Nephron progenitor cell (in vitro differentiated cells): ENCODE results near the gene ZFYVE27.

Source experiments
- DNase-seq: peaks from one replicate; pipeline ENCODE4 v3.0.0; 2021
- H3K27ac Mint-ChIP-seq: 2 replicates; pipeline ENCODE4 v1.8.0; 2021; ENCODE audit warnings: mild to moderate bottlenecking, moderate library complexity, mixed read lengths
- H3K27me3 Mint-ChIP-seq: 2 replicates; pipeline ENCODE4 v1.8.0; 2021; ENCODE audit warnings: mild to moderate bottlenecking, low read depth, mixed read lengths; ENCODE audit not compliant: poor library complexity
- H3K36me3 Mint-ChIP-seq: 2 replicates; pipeline ENCODE4 v1.8.0; 2021; ENCODE audit warnings: low read depth, mixed read lengths
- H3K4me1 Mint-ChIP-seq: 2 replicates; pipeline ENCODE4 v1.8.0; 2021; ENCODE audit warnings: mixed read lengths
- H3K4me3 Mint-ChIP-seq: 2 replicates; pipeline ENCODE4 v1.8.0; 2021; ENCODE audit warnings: mild to moderate bottlenecking, moderate library complexity, mixed read lengths
- H3K9me3 Mint-ChIP-seq: 2 replicates; pipeline ENCODE4 v1.8.0; 2021; ENCODE audit warnings: mild to moderate bottlenecking, moderate library complexity, mixed read lengths
- TF ChIP-seq, protein P1 (sequence below): fragments of 200-600 bp; sonication (generic); IDR thresholded peaks from 2 replicates; pipeline ENCODE4 v1.5.0; 2021; ENCODE audit warnings: antibody characterized with exemption

ZFYVE27 gene

DNA sequence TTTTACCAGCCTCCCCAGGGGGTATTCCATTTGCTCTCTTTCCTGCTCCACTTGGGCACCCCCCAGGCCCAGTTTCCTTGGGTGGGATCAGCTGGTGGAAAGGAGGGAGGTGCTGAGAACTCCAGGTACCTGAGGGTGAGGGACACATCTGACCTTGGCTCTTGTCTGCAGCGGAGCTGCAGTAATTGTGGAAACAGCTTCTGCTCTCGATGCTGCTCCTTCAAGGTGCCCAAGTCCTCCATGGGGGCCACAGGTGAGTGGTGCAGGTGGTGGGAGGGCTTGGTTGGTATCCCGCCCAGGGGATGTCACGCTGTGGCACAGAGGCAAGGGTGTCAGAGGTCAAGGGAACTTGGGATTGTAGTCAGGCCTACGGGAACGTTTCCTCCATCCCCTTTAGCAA lies 20.5 kb downstream of the ZFYVE27 start:
- TF ChIP-seq, protein P1, sequence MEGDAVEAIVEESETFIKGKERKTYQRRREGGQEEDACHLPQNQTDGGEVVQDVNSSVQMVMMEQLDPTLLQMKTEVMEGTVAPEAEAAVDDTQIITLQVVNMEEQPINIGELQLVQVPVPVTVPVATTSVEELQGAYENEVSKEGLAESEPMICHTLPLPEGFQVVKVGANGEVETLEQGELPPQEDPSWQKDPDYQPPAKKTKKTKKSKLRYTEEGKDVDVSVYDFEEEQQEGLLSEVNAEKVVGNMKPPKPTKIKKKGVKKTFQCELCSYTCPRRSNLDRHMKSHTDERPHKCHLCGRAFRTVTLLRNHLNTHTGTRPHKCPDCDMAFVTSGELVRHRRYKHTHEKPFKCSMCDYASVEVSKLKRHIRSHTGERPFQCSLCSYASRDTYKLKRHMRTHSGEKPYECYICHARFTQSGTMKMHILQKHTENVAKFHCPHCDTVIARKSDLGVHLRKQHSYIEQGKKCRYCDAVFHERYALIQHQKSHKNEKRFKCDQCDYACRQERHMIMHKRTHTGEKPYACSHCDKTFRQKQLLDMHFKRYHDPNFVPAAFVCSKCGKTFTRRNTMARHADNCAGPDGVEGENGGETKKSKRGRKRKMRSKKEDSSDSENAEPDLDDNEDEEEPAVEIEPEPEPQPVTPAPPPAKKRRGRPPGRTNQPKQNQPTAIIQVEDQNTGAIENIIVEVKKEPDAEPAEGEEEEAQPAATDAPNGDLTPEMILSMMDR = no peak
- no peaks in the 10 kb centered on the region for H3K27me3 Mint-ChIP-seq
- no peak for DNase-seq
- H3K9me3 Mint-ChIP-seq = no peaks in the 10 kb centered on the region
- H3K27ac Mint-ChIP-seq = no peak overlapping the region
- H3K36me3 Mint-ChIP-seq = peaks cover 37% of the 10 kb centered on the region
- no peak overlapping the region for H3K4me3 Mint-ChIP-seq
- no peaks in the 10 kb centered on the region for H3K4me1 Mint-ChIP-seq

DNA sequence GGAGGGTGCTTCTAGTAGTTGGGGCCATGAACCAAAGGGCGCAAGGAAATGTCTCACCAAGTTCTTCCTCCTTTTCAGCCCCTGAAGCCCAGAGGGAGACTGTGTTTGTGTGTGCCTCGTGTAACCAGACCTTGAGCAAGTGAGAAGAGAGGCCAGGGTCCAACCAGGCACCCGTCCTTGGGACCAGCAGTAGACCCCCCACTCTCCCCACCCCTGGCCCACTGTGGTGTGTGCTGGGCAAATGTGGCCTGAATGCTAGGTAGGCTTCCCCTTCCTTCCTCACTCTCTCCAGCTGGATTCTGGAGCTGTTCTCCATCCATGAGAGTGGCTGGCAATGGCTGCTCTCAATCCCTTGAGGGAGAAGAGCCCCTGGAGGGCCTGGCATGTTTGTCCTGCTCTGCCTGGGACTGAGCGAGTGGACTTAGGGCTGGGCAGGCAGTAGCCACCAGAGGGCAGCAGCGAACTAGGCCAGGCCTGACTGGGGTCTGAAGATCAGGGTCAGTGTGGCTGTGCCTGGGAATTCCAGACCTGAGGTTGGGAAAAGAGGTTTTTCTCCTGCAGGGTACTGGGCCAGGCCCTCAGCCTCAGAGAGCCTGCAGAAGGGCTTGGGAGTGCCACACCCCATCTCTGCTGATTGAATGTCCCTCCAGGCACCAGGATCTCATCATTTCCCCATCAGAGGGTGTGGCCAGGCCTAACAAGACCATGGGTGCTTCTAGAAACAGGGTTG lies 22.4 kb downstream of the ZFYVE27 start:
- no peak overlapping the region for H3K4me3 Mint-ChIP-seq
- H3K4me1 Mint-ChIP-seq = peaks cover under 1% of the 10 kb centered on the region
- H3K36me3 Mint-ChIP-seq = peaks cover 22% of the 10 kb centered on the region
- peaks cover 6% of the 10 kb centered on the region for H3K27me3 Mint-ChIP-seq
- no peaks in the 10 kb centered on the region for H3K9me3 Mint-ChIP-seq
- TF ChIP-seq, protein P1 = peak; percentile 92
- H3K27ac Mint-ChIP-seq = no peak overlapping the region
- peak; percentile 89 for DNase-seq

DNA sequence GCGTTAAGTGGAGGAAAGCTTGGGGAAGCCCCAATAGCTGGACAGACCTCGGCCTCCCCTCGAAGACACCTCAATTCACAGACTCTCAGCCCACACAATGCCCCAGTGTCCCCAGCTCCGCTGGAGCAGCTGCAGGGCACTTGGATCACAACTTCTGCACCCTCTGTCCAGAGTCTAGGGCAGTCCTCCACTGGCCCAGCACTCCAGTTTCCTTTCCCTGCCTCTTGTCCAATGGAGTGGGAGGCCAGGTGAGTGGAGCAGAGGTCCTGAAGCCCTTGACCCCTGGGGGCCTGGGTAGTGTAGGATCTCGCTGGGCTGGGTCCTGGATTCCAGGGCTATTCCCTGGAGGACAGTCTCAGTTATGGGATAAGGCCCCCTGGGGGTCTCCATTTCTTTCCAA lies 23.0 kb downstream of the ZFYVE27 start:
- TF ChIP-seq, protein P1 = no peak
- Mint-ChIP-seq H3K4me3 (no peak overlapping the region), H3K27ac (no peak overlapping the region), H3K4me1 (peaks cover 7% of the 10 kb centered on the region), H3K36me3 (peaks cover 16% of the 10 kb centered on the region), H3K27me3 (peaks cover 6% of the 10 kb centered on the region), H3K9me3 (no peaks in the 10 kb centered on the region)
- DNase-seq = no peak

DNA sequence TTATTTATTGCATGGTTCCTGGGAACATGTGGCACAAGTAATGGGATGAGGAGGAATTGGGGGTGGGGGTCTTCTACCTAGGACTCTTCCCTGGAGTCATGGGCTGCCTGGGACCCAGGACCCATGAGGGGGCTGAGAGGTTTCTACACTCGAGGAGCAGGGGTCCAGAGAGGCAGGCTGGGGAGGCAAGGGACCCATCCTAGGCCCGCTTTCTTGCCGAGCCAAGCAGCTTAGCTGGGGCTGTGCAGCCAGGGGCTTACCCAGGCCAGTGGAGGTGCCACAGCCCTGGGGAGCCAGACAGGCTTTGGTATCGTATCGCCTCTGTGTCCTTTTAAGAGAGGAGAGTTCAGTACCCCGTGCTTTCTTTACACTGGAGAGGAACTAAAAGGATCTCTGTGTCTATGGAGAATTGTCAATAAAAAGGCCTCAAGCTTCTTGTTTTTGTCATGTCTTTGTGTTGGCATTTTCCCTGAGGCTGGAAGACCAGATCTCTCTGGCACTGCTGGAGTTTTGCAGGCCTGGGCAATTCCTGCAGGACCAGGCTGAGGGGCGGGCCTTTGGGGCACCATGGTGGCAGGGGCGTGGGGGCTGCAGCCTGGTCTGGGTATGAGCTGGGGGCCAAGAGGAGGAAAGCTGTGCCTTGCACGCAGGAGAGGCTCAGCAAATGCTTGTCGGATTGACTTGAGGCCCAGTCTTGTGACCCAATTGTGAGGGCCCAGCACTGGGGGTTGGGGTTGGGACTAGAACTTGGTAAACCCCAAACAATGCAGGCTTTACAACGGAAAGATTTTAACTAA lies 23.7 kb downstream of the ZFYVE27 start:
- DNase-seq = no peak
- H3K4me1 Mint-ChIP-seq = peaks cover 10% of the 10 kb centered on the region
- peak overlapping the region; percentile 57 for H3K27ac Mint-ChIP-seq

DNA sequence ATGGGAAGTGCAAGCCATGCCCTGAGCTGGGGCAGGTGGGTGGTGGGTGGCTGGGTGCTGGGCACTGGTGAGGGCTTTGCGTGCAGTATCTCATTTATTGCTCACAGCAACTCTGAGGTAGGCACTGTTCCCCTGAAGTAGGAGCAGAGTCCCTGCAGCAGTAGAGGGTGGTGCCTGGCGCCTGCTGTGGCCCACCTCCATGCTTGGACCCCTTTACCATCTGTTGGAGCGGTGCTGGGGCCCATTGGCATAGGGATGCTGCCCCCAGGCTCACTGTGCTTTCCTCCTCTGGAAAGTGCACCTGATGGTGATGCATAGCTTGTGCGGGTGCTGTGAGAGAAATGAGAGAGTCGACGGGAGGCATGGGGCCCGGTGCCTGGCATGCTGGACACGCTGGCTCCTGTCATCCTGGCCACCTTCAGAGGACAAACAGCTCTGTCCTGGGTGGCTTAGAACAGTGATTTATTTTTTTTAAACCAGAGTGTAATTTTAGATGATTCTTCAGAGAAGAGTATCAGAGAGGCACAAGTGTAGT lies 24.5 kb downstream of the ZFYVE27 start:
- H3K4me3 Mint-ChIP-seq = no peak overlapping the region
- H3K9me3 Mint-ChIP-seq = no peaks in the 10 kb centered on the region
- peaks cover 6% of the 10 kb centered on the region for H3K27me3 Mint-ChIP-seq
- H3K4me1 Mint-ChIP-seq = peaks cover 10% of the 10 kb centered on the region
- DNase-seq = no peak
- peaks cover 9% of the 10 kb centered on the region for H3K36me3 Mint-ChIP-seq
- TF ChIP-seq, protein P1 = no peak
- H3K27ac Mint-ChIP-seq = peak overlapping the region; percentile 68

More for the DNA sequence above, 23.7 kb downstream of the ZFYVE27 start:
- Mint-ChIP-seq H3K9me3 (no peaks in the 10 kb centered on the region), H3K27me3 (peaks cover 6% of the 10 kb centered on the region), H3K4me3 (no peak overlapping the region), H3K36me3 (peaks cover 10% of the 10 kb centered on the region)
- TF ChIP-seq, protein P1 = no peak
